ENCODE measurements around the gene STX7. TPM values are rescaled to one million over a fixed set of nuclear protein-coding genes. Genes with fewer than 3 reads are reported as not detected.

STX7 gene
- total RNA-seq, 2 experiments from 2014 or later: 66.5 to 178 TPM

- BruUV-seq (replicated peaks): no TSS peak
- H3K4me3 ChIP-seq (ENCODE audit: low read depth, low read length, poor library complexity, severe bottlenecking): no peak overlapping the region
- H3K9me2 ChIP-seq (ENCODE audit: insufficient read depth, low read length): no peaks in the 10 kb centered on the region
- no peak overlapping the region for H3K27ac ChIP-seq (ENCODE audit: low read depth, low read length, poor library complexity, severe bottlenecking)
- DNase-seq (ENCODE audit: low spot score): no peak
- H3K36me3 ChIP-seq (ENCODE audit: insufficient read depth, low read length): no peaks in the 10 kb centered on the region
- no peak overlapping the region for H3K4me2 ChIP-seq (ENCODE audit: low read length)
- intact Hi-C loops (cut with micrococcal nuclease; ENCODE audit: unreplicated experiment): no loop called here
- H4K20me1 ChIP-seq (ENCODE audit: insufficient read depth, low read length): no peaks in the 10 kb centered on the region
- H2AFZ ChIP-seq (ENCODE audit: low read length): no peak overlapping the region
- no peak for TF ChIP-seq EZH2phosphoT487 (IDR thresholded peaks at IDR 0.05; ENCODE audit: borderline replicate concordance, low read depth, low read length)
- no peak for TF ChIP-seq CTCF (conservative IDR thresholded peaks at IDR 0.05; ENCODE audit: low read length)
- ChIA-PET POLR2A (interaction anchor here (0.5 kb wide), 1 partner anchor 272 kb away, joined by 5 read pairs; no protein-coding TSS in a partner anchor), CTCF (ENCODE audit: unreplicated experiment) (no interaction called here)
- no peaks in the 10 kb centered on the region for H3K9me3 ChIP-seq (ENCODE audit: low read length)
- no peaks in the 10 kb centered on the region for H3K79me2 ChIP-seq (ENCODE audit: insufficient read depth, low read depth, low read length)
- no peaks in the 10 kb centered on the region for H3K4me1 ChIP-seq (ENCODE audit: insufficient read depth, low read length, poor library complexity, severe bottlenecking)
These were observed 38.3 kb upstream of the STX7 start for GRCh38 chr6:132551214-132551613.

GRCh38 chr6:132548746-132549463 is 36.0 kb upstream of the STX7 start:
- no peaks in the 10 kb centered on the region for H3K36me3 ChIP-seq (ENCODE audit: insufficient read depth, low read length)
- no peak overlapping the region for H3K4me3 ChIP-seq (ENCODE audit: low read depth, low read length, poor library complexity, severe bottlenecking)
- no peaks in the 10 kb centered on the region for H3K9me3 ChIP-seq (ENCODE audit: low read length)
- no peak for TF ChIP-seq EZH2phosphoT487 (IDR thresholded peaks at IDR 0.05; ENCODE audit: borderline replicate concordance, low read depth, low read length)
- TF ChIP-seq CTCF (conservative IDR thresholded peaks at IDR 0.05; ENCODE audit: low read length): no peak
- ChIA-PET CTCF (ENCODE audit: unreplicated experiment) (no interaction called here), POLR2A (no interaction called here)
- H3K9me2 ChIP-seq (ENCODE audit: insufficient read depth, low read length): no peaks in the 10 kb centered on the region
- H3K4me2 ChIP-seq (ENCODE audit: low read length): no peak overlapping the region
- H3K4me1 ChIP-seq (ENCODE audit: insufficient read depth, low read length, poor library complexity, severe bottlenecking): no peaks in the 10 kb centered on the region
- no peaks in the 10 kb centered on the region for H4K20me1 ChIP-seq (ENCODE audit: insufficient read depth, low read length)
- no peak overlapping the region for H3K27ac ChIP-seq (ENCODE audit: low read depth, low read length, poor library complexity, severe bottlenecking)
- no peak for DNase-seq (ENCODE audit: low spot score)
- H2AFZ ChIP-seq (ENCODE audit: low read length): no peak overlapping the region
- intact Hi-C loops (cut with micrococcal nuclease; ENCODE audit: unreplicated experiment): no loop called here
- no peaks in the 10 kb centered on the region for H3K79me2 ChIP-seq (ENCODE audit: insufficient read depth, low read depth, low read length)
- BruUV-seq (replicated peaks): no TSS peak

- Histone ChIP-seq H3K27ac (ENCODE audit: low read depth, low read length, poor library complexity, severe bottlenecking) (no peak overlapping the region), H3K4me3 (ENCODE audit: low read depth, low read length, poor library complexity, severe bottlenecking) (no peak overlapping the region), H3K36me3 (ENCODE audit: insufficient read depth, low read length) (no peaks in the 10 kb centered on the region), H3K9me2 (ENCODE audit: insufficient read depth, low read length) (no peaks in the 10 kb centered on the region), H3K9me3 (ENCODE audit: low read length) (no peaks in the 10 kb centered on the region), H3K4me1 (ENCODE audit: insufficient read depth, low read length, poor library complexity, severe bottlenecking) (no peaks in the 10 kb centered on the region), H3K4me2 (ENCODE audit: low read length) (no peak overlapping the region), H4K20me1 (ENCODE audit: insufficient read depth, low read length) (no peaks in the 10 kb centered on the region), H3K79me2 (ENCODE audit: insufficient read depth, low read depth, low read length) (no peaks in the 10 kb centered on the region), H2AFZ (ENCODE audit: low read length) (no peak overlapping the region)
- no TSS peak for BruUV-seq (replicated peaks)
- intact Hi-C loops (cut with micrococcal nuclease; ENCODE audit: unreplicated experiment): no loop called here
- ChIA-PET POLR2A (interaction anchor here (1.3 to 2.4 kb wide), 2 partner anchors 8 to 90 kb away, joined by 3 to 11 read pairs; partner anchors contain the start of gene TAAR8), CTCF (ENCODE audit: unreplicated experiment) (no interaction called here)
- TF ChIP-seq CTCF (conservative IDR thresholded peaks at IDR 0.05; ENCODE audit: low read length) (no peak), EZH2phosphoT487 (IDR thresholded peaks at IDR 0.05; ENCODE audit: borderline replicate concordance, low read depth, low read length) (no peak)
- no peak for DNase-seq (ENCODE audit: low spot score)
These were observed 31.9 kb upstream of the STX7 start for GRCh38 chr6:132544826-132545225.

Data from OCI-LY7 (cell line).